ENCODE data around the gene ANO7. TPM values are rescaled to one million over a fixed set of nuclear protein-coding genes. Genes with fewer than 3 reads are reported as not detected.

ANO7 gene
- total RNA-seq, 4 donors from 2014 or later: 0.59 TPM; not detected in 3

GRCh38 chr2:241201445-241202267 lies 13.2 kb downstream of the ANO7 start:
- peaks cover 0 to 5% (median 0%) of the 10 kb centered on the region in 3 donors for H3K4me1 ChIP-seq
- WGBS, 2 donors: 65 to 72% methylated on average over 7 to 9 of the region's 24 CpGs
- no peak overlapping the region for H3K4me3 ChIP-seq
- no peaks in the 10 kb centered on the region for H3K9me3 ChIP-seq
- intact Hi-C loops (cut with DNase I): no loop called here
- TF ChIP-seq CTCF (IDR thresholded peaks at IDR 0.05) (no peak), POLR2A (IDR thresholded peaks at IDR 0.05) (no peak)
- no peak for DNase-seq
- no peaks in the 10 kb centered on the region for H3K27me3 ChIP-seq
- H3K27ac ChIP-seq: no peak overlapping the region
- no peaks in the 10 kb centered on the region for H3K36me3 ChIP-seq

GRCh38 chr2:241202268-241202585 lies 13.8 kb downstream of the ANO7 start:
- H3K27ac ChIP-seq: no peak overlapping the region
- H3K4me3 ChIP-seq: no peak overlapping the region
- H3K9me3 ChIP-seq: no peaks in the 10 kb centered on the region
- H3K4me1 ChIP-seq: peaks cover 0 to 5% (median 0%) of the 10 kb centered on the region in 3 donors
- WGBS, 2 donors: 80 to 93% methylated on average over 1 to 3 of the region's 15 CpGs
- TF ChIP-seq POLR2A (IDR thresholded peaks at IDR 0.05): no peak
- TF ChIP-seq CTCF (IDR thresholded peaks at IDR 0.05): no peak
- H3K27me3 ChIP-seq: no peaks in the 10 kb centered on the region
- H3K36me3 ChIP-seq: no peaks in the 10 kb centered on the region
- intact Hi-C loops (cut with DNase I): no loop called here
- DNase-seq: no peak

GRCh38 chr2:241202681-241203080 lies 14.2 kb downstream of the ANO7 start:
- 76 to 78% methylated on average over 3 to 5 of the region's 9 CpGs for WGBS, 2 donors
- intact Hi-C loops (cut with DNase I): no loop called here

GRCh38 chr2:241203218-241204009 lies 14.9 kb downstream of the ANO7 start:
- no peaks in the 10 kb centered on the region for H3K27me3 ChIP-seq
- TF ChIP-seq POLR2A (IDR thresholded peaks at IDR 0.05): no peak
- no peak for TF ChIP-seq CTCF (IDR thresholded peaks at IDR 0.05)
- 69 to 80% methylated on average over 10 to 12 of the region's 27 CpGs for whole genome bisulfite sequencing, 2 donors
- H3K27ac ChIP-seq: no peak overlapping the region
- no peaks in the 10 kb centered on the region for H3K9me3 ChIP-seq
- intact Hi-C loops (cut with DNase I): no loop called here
- no peak overlapping the region for H3K4me3 ChIP-seq
- H3K4me1 ChIP-seq: no peaks in the 10 kb centered on the region
- DNase-seq: no peak
- no peaks in the 10 kb centered on the region for H3K36me3 ChIP-seq

More at GRCh38 chr2:241202681-241203080, 14.2 kb downstream of the ANO7 start:
- TF ChIP-seq CTCF (IDR thresholded peaks at IDR 0.05) (no peak), POLR2A (IDR thresholded peaks at IDR 0.05) (no peak)
- DNase-seq: no peak
- no peaks in the 10 kb centered on the region for H3K9me3 ChIP-seq
- H3K36me3 ChIP-seq: no peaks in the 10 kb centered on the region
- H3K4me3 ChIP-seq: no peak overlapping the region
- no peak overlapping the region for H3K27ac ChIP-seq
- no peaks in the 10 kb centered on the region for H3K27me3 ChIP-seq
- peaks cover 0 to 5% (median 0%) of the 10 kb centered on the region in 3 donors for H3K4me1 ChIP-seq

DNA sequence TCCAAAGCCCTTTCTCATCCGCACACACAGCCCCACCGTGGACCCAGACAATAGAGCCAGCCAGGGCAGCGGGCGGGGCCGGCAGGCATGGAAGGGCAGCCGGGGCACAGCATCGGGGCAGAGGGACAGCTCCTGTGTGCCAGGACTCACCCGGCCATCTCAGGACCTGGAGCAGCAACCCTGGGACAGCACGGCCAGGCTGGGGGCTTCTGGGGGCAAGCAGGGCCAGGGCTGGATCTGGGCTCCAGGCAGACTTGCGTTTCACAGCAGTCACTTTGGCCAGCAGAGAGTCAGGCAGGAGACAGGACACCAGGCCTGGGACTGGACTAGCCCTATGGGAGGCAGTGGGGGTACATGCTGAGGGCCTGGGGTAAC lies 15.5 kb downstream of the ANO7 start:
- Histone ChIP-seq H3K4me1 (no peaks in the 10 kb centered on the region), H3K36me3 (no peaks in the 10 kb centered on the region), H3K9me3 (no peaks in the 10 kb centered on the region), H3K27ac (no peak overlapping the region), H3K27me3 (no peaks in the 10 kb centered on the region), H3K4me3 (no peak overlapping the region)
- 20 to 83% methylated on average over 1 of the region's 10 CpGs for WGBS, 2 donors
- DNase-seq: no peak
- intact Hi-C loops (cut with DNase I): no loop called here
- TF ChIP-seq POLR2A (IDR thresholded peaks at IDR 0.05) (no peak), CTCF (IDR thresholded peaks at IDR 0.05) (no peak)
